Esophagus squamous epithelium (tissue), 4 donors: ENCODE measurements around the gene ZNF888.
A peak's percentile ranks its signal among the peaks of the same experiment; 100 is the strongest.

Experiments
- CTCF ChIP-seq, 6 experiments: fragments of 450-650 bp in 4 of 6; fragments of 200-600 bp in 2 of 6; sonication (generic) in 2 of 6; IDR thresholded peaks; one replicate each; pipeline ENCODE4 v1.5.1; 2016 to 2019; ENCODE audit warnings: antibody characterized with exemption in 6 of 6, mild to moderate bottlenecking in 4 of 6, moderate library complexity in 4 of 6
- POLR2A ChIP-seq, 4 donors: fragments of 450-650 bp; IDR thresholded peaks; one replicate each; pipeline ENCODE4 v1.6.1; 2017; ENCODE audit warnings: antibody characterized with exemption in 4 of 4, mild to moderate bottlenecking in 4 of 4, moderate library complexity in 3 of 4

GRCh38 chr19:52962394-52963246 is 39.4 kb upstream of the ZNF888 start, which contains the start of gene ZNF816:
- no peak for TF ChIP-seq CTCF (IDR thresholded peaks at IDR 0.05)
- peak in 2 of 4 donors; percentile 44 to 57 for TF ChIP-seq POLR2A (IDR thresholded peaks at IDR 0.05)
